IPS-15b (cell line): ENCODE data around the gene LRRC3B.

Experiments used
- H3K27me3 ChIP-seq: one replicate; pipeline ENCODE4 v1.6.1; 2013; ENCODE audit warnings: low read length; ENCODE audit not compliant: control insufficient read depth, insufficient read depth
- H3K36me3 ChIP-seq: one replicate; pipeline ENCODE4 v1.6.1; 2013; ENCODE audit warnings: low read length; ENCODE audit not compliant: control insufficient read depth, insufficient read depth
- H3K4me1 ChIP-seq: one replicate; pipeline ENCODE4 v1.6.1; 2013; ENCODE audit warnings: mild to moderate bottlenecking, low read length; ENCODE audit not compliant: control insufficient read depth, insufficient read depth
- H3K4me3 ChIP-seq: one replicate; pipeline ENCODE4 v1.5.1; 2013; ENCODE audit warnings: low read depth, low read length
- H3K9ac ChIP-seq: one replicate; pipeline ENCODE4 v1.6.1; 2013; ENCODE audit warnings: low read depth, mild to moderate bottlenecking, low read length
- H3K9me3 ChIP-seq: one replicate; pipeline ENCODE4 v1.6.1; 2013; ENCODE audit warnings: mild to moderate bottlenecking, low read length; ENCODE audit not compliant: control insufficient read depth, insufficient read depth

Gene LRRC3B

GRCh38 chr3:26715431-26715830 lies 92.9 kb downstream of the LRRC3B start:
- H3K4me1 ChIP-seq: no peaks in the 10 kb centered on the region
- H3K36me3 ChIP-seq: no peaks in the 10 kb centered on the region
- H3K9ac ChIP-seq: no peak overlapping the region
- H3K9me3 ChIP-seq: no peaks in the 10 kb centered on the region
- H3K27me3 ChIP-seq: no peaks in the 10 kb centered on the region
- H3K4me3 ChIP-seq: no peak overlapping the region

GRCh38 chr3:26718315-26718714 lies 95.7 kb downstream of the LRRC3B start:
- H3K9ac ChIP-seq: no peak overlapping the region
- H3K27me3 ChIP-seq: no peaks in the 10 kb centered on the region
- no peaks in the 10 kb centered on the region for H3K9me3 ChIP-seq
- H3K36me3 ChIP-seq: no peaks in the 10 kb centered on the region
- H3K4me1 ChIP-seq: no peaks in the 10 kb centered on the region
- H3K4me3 ChIP-seq: no peak overlapping the region

GRCh38 chr3:26719134-26719533 lies 96.6 kb downstream of the LRRC3B start:
- Histone ChIP-seq H3K9me3 (no peaks in the 10 kb centered on the region), H3K36me3 (no peaks in the 10 kb centered on the region), H3K4me3 (no peak overlapping the region), H3K27me3 (no peaks in the 10 kb centered on the region), H3K9ac (no peak overlapping the region), H3K4me1 (no peaks in the 10 kb centered on the region)

- no peaks in the 10 kb centered on the region for H3K9me3 ChIP-seq
- no peaks in the 10 kb centered on the region for H3K36me3 ChIP-seq
- H3K9ac ChIP-seq: no peak overlapping the region
- H3K4me1 ChIP-seq: no peaks in the 10 kb centered on the region
- H3K4me3 ChIP-seq: no peak overlapping the region
- H3K27me3 ChIP-seq: no peaks in the 10 kb centered on the region
Observed at GRCh38 chr3:26721047-26721446, 98.5 kb downstream of the LRRC3B start.

GRCh38 chr3:26731843-26732242 lies 109.3 kb downstream of the LRRC3B start:
- Histone ChIP-seq H3K9ac (no peak overlapping the region), H3K36me3 (no peaks in the 10 kb centered on the region), H3K27me3 (no peaks in the 10 kb centered on the region), H3K9me3 (no peaks in the 10 kb centered on the region), H3K4me3 (no peak overlapping the region), H3K4me1 (no peaks in the 10 kb centered on the region)

- H3K9me3 ChIP-seq: no peaks in the 10 kb centered on the region
- no peaks in the 10 kb centered on the region for H3K27me3 ChIP-seq
- H3K9ac ChIP-seq: no peak overlapping the region
- H3K4me1 ChIP-seq: no peaks in the 10 kb centered on the region
- no peak overlapping the region for H3K4me3 ChIP-seq
- H3K36me3 ChIP-seq: no peaks in the 10 kb centered on the region
Observed at GRCh38 chr3:26750263-26750662, 127.7 kb downstream of the LRRC3B start.

GRCh38 chr3:26752466-26752865 lies 129.9 kb downstream of the LRRC3B start:
- no peak overlapping the region for H3K4me3 ChIP-seq
- H3K9ac ChIP-seq: no peak overlapping the region
- no peaks in the 10 kb centered on the region for H3K9me3 ChIP-seq
- H3K4me1 ChIP-seq: no peaks in the 10 kb centered on the region
- H3K36me3 ChIP-seq: no peaks in the 10 kb centered on the region
- no peaks in the 10 kb centered on the region for H3K27me3 ChIP-seq

GRCh38 chr3:26753095-26753494 lies 130.5 kb downstream of the LRRC3B start:
- no peaks in the 10 kb centered on the region for H3K9me3 ChIP-seq
- H3K4me1 ChIP-seq: no peaks in the 10 kb centered on the region
- no peak overlapping the region for H3K9ac ChIP-seq
- H3K27me3 ChIP-seq: no peaks in the 10 kb centered on the region
- H3K4me3 ChIP-seq: no peak overlapping the region
- H3K36me3 ChIP-seq: no peaks in the 10 kb centered on the region

GRCh38 chr3:26757978-26758377 lies 135.4 kb downstream of the LRRC3B start:
- Histone ChIP-seq H3K9ac (no peak overlapping the region), H3K4me3 (no peak overlapping the region), H3K36me3 (no peaks in the 10 kb centered on the region), H3K4me1 (no peaks in the 10 kb centered on the region), H3K27me3 (no peaks in the 10 kb centered on the region), H3K9me3 (no peaks in the 10 kb centered on the region)
